Stimulated activated naive CD8-positive, alpha-beta T cell treated with anti-CD3 and anti-CD28 coated beads, Interleukin-15, Interleukin-2, amounts not matched to agents 100 U/mL and 50 U/mL, for 24 hours (primary cell): ENCODE data around the gene IGF1R.

Experiments
- ATAC-seq: fragments of 150-1000 bp; cut with Tn5 transposase; one replicate; pipeline ENCODE4 v1.10.0; 2021
- DNase-seq: peaks from one replicate; pipeline ENCODE4 v3.0.0; 2021

IGF1R gene

DNA sequence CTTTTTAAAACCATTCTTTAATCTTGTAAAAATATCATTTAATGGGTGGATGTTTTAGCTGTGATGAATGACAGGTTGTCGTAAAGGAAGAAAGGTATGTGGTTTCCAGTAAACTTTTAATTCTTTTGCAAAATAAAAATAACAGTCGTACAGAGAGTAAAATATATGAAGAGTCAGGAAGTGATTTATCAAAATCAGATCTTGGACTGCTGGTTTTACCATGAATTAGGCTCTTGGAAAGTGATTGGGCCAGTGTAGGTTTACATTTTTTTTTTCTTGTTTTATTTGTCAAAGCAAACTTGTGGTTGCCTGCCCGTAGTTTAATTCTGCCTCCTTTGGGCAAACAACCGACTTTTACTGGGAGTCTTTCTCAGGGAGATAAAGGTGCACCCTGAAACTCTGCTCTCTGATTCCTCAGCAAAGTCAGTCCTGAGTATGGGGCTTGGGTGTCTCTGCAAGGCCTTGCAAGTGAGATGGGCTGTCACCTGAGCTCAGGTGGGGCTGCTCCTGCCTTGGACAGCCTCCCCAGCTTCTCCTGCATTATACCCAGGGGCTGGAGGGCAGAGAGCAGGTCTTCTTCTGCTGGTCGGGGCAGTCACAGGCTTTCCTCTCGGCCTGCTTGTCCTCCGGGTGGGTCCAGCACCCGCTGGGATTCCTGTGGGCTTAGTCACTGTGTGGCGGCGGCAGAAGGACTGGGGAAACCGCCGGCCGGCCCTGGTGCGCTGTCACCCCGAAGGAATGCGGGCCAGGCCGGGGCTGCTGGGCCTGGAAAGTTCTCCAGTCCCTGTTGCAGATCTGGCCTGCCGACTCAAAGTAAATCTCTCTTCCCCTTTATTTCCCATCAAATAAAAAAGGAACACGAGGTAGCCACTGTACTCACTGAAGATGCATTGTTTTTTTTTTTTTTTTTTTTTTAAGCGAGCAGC lies 79.0 kb downstream of the IGF1R start:
- ATAC-seq (no peak), DNase-seq (no peak)

DNA sequence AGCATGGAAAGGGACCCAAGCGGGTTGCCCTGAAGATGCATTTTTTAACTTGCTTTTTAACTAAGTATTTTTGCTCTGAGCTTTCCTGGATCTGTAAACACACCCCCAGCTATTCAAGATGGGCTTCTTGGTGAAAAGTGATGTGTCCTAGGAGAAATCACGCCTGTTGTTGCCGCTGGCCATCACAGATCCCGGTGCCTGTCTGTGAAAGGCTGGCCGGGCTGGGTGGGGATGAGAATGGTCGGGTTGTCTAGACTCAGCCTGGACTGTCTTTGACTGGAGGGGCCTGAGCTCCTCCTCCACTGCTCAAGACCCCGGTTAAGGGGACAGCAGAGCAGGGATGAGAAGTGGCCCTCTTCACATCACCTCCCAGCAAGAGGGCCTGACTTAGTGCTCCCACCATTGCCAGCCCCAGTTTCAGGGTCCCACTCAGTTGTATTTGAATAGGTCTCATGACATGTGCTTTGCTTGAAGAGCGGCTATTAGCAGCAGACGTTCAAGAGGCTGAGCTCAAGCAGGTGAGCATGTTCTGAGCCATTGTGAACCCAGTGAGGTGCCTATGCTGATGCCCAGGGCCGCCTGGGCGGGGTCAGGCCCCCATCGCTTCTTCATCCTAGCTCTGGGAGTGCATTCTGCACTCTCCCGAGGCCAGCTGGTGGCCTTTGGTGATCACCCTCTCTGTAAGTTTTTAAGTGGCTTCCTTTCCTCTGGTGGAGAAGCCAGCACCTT lies 79.9 kb downstream of the IGF1R start:
- DNase-seq = no peak
- no peak for ATAC-seq

DNA sequence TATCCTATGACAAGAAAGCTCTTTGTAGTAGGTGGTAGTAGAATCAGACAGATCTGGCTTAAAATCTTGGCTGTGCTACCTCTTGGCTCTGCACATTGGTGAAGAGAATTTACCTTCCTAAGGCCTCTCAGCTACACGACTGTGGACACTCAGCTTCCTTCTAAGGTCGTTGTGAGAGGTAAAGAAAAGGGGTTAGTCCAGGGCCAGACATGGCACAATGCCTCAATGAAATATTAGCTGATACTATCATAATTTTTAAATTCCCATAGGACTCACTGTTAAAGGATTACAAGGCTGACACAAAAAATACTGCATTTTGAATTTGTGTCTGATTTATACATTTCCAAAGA lies 80.4 kb downstream of the IGF1R start:
- DNase-seq = no peak
- ATAC-seq = no peak

DNA sequence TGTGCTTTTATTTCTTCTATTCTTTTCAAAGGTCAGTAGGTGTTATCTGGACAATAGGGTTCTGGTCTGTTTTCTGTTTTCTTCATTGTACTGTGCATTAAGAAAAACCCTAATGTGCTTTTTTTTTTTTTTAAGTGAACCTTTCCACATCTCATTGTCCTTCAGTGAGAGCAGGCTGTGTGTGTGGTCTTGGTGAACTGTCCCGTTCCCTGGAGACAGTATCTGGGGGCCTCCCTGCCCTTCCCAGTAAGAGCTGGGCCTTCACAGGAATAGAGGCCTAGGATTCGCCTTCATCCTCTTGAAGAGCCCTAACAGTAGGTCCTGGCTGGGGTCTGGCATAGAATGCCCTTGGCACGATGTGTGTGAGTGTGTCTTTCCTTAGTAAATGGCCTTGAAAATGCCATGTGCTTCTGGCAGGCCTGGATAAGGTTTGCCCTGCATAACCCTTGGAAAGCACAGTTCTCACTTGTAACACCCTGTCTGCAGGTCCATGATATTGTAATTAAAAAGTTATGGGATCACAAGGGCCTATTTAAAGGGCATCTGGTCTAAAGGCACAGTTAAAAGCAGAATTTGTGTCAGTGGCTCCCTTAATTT lies 81.2 kb downstream of the IGF1R start:
- no peak for ATAC-seq

DNA sequence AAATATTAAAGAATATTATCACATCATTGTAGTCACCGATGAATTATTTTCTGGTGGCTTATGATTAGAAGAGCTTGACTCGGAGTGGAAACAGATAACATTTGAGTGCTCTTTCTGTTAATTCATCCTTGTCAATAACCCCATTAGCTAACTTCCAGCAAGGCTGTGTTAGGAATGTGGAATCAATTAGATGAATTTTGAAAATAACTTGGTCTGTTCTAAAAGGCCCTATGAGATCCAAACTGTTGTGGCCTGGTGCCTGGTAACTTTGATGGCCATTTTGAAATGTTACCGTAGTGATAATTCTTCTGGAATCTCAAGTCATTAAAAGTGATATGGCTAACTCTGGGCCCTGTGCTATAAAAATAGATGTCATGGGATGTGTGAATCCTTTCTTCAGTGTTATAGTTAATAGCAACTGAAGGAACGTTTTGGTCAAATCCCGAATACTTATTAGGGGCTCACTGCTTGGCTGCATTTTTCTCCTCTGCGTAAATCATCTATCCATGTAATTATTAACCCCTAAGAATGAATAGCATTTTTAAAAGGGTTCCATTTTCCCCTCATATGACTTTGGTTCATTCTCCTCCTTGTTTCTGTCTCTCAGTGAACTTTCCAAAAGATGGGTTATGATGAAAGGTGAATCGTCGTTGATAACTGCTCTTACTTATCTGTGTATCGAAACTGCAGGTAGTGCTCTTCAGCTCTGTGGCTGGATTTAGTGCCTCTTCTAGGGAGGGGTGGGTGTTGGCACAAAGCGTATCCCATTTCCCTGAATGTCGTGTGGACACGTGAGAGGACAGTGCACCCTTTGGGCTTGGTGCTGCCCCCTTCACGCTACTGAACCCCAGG lies 82.7 kb downstream of the IGF1R start:
- no peak for DNase-seq
- ATAC-seq = peak; percentile 38

More for the DNA sequence above, 81.2 kb downstream of the IGF1R start:
- DNase-seq = no peak

DNA sequence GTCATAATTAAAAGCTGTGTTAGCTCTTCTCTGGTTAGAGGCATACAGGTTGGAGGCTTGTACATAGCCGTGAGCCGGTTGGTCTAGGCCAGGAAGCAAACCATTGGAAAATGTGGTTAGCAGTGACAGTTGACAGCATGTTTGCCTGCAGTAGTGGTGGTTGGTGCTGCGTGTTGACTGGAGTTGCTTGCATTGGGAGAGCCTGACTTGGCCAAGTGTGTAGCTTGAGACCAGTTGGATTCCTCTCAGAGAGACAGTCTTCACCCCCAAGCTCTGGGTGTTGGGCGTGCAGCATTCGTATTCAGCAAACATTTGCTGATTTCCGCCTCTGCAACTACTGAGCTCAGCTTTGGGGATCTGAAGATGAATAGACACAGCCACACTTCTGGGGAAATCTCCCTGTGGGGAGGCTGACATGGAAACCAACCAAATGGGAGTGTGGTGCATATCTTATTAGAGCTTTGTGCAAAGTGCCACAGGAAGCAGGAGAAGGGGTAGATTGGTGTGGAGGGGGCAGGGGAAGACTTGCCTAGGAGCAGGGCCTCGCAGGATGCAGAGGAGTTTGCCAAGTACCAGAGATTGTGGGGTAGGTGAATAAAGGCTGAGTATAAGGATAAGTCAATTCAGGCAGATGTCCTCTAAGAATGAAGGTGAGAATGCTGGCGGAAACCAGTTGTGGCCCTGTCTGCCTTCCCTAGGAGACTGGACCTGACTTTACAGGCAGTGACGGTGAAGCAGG lies 83.5 kb downstream of the IGF1R start:
- ATAC-seq (peak; percentile 52), DNase-seq (no peak)

DNA sequence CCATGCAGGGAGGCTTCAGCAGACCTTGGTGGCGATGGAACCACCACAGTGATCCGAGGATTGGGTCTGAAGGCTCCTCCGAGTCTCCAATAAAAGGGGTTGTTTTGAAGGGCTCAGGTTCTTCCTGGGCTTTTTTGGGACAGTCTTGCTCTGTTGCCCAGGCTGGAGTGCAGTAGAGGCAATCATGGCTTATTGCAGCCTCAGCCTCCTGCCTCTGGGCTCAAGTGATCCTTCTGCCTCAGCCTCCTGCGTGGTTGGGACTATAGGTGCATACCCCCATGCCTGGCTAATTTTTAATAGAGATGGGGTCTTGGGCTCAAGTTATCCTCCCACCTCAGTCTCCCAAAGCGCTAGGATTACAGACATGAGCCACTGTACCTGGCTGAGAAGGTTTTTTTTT lies 84.8 kb downstream of the IGF1R start:
- ATAC-seq (no peak), DNase-seq (no peak)

DNA sequence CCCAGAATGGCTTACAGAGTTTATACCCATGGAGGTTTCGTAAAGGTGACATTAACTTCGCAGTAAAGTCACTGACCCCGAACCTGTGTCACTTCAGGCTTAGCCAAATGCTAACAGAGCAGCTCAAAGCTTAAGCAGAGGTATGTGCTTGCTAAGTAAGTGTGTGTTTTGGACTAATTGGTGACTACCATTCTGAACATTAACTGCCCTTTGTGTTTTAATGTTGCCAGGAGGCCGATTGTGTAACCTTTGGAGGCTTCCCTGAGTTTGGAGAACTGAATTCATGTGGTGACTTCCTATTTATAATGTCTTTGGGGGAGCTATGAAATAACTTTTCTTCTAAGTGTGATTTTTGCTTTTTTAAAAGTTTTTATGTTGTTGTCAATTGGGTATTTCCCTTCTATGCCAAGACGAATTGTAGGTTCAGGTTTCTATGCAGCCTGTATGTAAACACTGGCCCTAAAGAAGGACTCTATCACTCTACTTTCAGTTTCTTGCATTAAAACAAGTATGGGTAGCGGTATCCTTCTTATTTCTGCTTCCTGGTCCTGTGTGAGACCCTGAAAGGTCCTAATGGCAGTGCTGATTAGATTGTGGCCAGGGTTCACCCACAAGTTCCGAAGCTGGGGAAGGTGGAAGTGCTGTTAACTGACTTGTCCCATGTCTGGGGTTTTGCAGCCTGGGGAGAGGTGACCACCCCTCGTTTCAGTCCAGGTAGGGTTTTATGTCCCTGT lies 86.3 kb downstream of the IGF1R start:
- ATAC-seq (no peak), DNase-seq (no peak)

DNA sequence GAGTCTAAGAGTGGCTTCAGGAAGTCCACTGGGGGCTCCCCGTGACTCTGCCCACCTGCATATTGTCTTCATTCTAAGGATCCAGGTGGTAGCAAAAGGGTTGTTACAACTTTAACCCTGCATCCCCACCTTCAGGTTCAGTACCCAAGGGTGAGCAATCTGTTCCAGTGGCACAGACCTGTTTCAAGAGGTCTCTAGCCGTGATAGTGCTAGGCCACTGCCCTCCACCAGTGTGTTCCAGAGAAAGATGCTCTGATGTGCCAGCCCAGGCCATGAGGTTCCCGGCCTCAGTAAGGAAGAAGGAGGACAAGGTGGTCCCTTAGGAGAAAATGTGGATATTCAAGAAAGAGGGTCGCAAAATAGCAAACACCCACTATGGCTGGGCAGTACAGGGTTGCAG lies 87.0 kb downstream of the IGF1R start:
- DNase-seq (no peak), ATAC-seq (no peak)

DNA sequence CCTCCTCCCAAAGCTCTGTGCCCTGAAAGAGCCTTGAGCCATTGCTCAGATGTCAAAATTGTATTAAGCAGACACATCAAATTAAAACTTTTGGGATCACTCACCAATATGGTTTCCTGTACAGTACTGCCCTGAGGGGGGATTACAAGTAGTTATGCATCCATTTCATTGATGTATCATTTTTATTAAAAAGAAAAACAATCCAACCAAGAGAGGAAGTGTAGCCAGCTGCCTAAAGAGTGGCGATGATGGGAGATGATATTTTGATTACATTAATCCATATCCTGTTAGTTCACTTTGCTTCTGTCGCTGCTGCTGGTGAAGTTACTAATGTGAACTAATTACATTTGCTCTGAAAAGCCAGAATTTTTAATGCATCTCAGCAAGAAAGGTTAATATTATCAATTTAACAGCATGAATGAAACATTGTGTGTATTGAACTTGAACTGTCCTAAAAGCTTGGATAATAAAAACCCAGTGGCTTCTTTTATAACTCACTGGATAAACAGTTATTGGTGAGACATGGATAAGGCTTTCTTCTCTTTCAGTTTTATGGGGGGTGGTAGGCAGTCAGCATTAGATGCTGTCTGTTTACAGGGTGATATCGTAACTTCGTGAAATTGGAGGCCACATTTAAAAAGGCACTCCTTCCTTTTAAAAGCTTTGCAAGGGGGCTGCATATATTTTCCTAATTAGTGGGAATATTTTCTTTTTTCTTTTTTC lies 87.7 kb downstream of the IGF1R start:
- DNase-seq (no peak), ATAC-seq (no peak)

DNA sequence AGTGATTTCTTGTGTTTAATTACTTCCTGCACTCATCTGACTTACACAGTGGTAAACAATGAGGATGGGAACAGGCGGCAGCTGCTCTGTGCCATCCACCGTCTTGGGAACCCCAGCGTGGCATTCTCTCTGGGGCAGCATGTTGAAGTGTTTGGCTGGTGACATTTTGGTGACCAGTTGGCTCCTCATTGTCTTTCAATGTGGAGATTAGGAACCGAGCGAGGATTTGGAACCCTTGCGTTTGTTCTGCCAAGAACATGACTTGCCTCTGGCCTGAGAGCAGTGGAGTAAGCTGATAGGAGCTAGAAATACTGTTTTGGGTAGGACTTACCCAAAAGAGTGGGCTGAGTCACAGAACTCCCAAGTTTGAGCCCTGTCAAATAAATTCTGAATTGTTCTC lies 88.8 kb downstream of the IGF1R start:
- ATAC-seq (no peak), DNase-seq (no peak)

DNA sequence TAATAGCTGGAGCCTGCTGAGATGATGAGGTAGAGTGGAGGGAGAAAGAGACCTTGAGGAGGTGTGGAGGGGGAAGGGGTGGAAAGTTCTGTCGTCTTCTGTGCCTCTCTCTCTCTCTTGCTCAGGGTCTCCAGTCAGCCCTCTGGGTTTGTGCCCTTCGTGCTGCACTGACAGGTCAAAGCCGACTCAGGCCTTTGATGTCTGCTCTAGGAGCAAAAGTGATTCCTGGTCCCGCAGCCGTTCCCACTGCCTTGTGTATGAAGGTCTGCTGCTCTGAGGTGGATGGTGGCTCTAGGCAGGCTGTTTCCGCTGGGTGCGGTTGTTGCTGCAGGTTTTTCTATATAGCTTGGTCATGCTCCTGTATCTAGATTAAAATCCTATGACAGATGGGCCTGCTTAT lies 89.4 kb downstream of the IGF1R start:
- ATAC-seq = no peak

DNA sequence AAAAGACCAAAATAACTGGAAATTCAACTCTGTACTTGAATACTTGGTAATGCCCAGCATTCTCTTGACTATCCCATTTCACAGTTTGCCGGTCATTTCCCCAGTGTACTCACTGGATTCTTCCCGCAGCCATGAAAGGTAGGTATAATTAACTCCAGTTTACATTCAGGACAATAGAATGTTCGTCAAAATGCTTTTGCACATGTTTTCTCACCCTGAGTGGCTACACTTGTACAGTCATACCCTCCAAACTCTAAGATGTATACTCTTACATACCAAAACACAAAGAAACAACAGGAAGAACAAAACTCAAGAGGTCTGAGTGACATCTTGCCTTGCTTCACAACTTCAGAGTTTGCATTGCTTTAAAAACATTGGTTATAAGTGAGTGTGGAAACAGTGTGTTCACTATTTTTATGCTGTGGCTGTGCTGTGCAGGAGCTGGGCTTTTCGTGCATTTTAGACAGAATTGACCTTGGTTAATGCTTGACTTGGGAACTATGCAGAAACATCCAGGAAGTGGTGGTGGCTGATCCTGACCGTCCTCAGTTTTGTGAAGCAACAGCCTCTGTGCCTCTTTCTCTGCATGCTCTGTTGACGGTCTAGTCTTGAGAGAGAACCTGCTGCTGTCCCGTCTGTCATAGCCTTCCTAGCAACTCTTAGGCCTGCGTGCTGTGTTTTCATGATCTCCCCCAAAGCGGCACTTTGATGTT lies 90.5 kb downstream of the IGF1R start:
- DNase-seq = no peak
- no peak for ATAC-seq

More for the DNA sequence above, 89.4 kb downstream of the IGF1R start:
- DNase-seq = no peak

DNA sequence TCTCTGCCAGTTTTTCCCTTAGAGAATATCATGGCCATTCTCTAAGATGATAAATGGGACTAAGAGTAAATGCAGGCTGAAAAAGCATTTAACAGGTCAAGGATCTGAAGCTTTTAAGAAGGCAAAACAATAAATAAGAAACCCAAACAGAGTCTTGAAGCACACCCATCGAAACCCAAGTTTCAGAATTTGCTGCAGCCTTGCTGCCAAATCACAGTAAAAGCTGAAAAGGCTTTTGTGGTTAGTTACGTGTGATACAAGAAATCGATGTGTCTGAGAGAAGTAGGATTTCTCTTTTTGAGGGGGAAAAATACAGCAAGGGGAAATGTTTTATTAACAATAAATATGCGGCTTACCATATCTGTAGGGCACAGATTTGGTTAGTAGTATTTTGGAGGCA lies 92.0 kb downstream of the IGF1R start:
- ATAC-seq (no peak), DNase-seq (no peak)

DNA sequence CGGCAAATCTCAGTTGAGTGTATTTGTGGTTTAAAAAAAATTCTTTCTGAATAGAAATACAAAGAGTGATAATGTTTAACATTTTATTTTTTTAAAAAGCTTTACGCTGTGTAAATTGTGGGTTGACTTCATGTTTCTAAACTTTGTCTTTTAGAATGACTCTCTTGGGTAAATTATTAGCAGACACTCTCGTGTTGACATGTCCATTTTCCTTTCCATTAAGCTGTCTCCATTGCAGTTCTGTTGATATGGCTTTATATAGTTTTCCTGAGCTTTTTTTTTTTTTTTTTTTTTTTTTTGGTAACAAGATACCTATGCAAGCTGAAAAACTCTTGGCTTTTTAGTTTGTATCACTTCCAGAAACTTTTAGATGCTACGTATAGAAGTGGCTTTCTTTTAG lies 92.6 kb downstream of the IGF1R start:
- DNase-seq (no peak), ATAC-seq (no peak)

DNA sequence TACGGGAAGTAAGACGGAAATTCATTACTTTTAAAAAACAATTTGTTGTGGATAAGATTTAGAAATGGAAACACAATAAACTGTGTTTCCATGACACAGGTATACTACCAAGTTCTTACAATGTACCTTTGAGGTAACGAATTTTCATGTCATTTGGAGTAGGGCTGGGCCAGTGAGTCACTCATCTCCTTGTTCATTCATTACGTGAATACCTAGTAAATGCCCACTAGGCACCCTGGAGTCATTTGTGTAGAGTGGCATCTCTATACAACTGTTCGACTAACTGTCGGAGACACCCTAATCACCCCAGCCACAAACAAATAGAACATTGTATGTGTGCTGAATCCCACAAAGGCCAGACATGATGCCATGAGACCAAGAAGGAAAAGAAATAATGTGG lies 94.8 kb downstream of the IGF1R start:
- no peak for DNase-seq
- no peak for ATAC-seq

DNA sequence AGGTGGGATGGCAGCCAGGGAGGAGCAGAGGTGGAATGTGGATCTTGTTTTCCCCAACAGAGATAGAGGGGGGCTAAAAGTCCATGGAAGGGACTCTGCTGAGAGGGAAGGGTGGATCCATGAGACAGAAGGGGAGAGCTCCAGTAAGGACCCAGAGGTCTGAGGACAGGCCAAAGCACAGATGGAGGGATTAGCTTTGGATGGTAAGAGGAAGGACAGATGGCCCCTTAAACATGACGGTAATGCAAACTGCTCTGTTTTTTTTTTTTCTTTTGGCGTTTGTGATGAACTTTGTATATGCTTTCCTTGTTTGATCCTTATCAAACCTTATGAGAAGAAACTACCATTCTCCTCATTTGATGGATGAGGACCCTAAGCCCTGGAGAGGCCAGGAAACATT lies 96.2 kb downstream of the IGF1R start:
- ATAC-seq (no peak), DNase-seq (no peak)

DNA sequence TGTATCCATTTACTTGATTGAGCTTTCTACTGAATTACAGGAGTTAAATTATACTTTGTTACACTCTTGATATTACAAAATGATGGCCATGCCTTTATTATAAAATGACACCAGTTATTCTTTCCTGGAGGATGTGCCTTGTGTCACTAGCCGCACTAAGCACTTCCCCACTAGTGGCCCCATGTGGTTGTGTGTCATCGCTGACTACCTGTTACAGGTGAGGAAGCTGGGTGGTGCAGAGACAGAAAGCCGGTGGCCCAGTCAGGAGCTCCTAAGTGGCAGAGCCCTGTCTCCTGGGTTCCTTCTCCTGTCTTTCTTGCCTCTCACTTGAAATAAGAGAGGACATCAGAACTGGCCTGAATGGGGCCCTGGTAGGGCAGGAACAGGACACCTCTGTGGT lies 96.8 kb downstream of the IGF1R start:
- ATAC-seq (no peak), DNase-seq (no peak)

DNA sequence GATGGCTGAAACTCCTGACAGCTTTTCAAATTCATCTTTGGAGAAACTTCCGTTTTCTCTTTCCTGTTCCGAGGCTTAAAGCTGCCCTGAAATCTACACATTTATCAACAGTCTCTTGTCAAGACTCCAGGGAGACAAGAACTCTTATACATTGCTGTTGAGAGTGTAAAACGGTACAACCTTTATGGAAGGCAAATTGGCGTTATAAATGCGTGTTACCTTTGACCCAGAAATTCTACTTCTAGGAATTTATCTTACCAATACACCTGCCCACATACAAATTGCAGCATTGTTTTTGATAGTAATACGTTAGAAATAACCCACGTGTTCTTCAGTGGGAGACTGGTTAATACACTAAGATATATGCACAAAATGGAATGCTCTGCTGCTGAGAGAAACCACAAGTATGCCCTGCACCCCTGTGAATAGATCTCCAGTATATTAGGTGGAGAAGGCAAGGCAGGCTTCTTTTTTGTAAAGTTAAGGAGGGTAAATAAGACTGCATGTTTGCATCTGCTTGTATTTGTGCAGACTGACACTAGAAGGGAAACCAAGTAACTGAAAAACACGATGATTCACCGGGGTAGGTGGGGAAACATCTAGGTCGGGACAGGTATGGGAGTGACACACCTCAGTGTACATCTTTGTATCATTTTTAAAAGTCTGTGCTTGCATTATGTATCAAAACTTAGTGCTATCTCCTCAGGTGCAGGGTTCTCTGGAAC lies 97.5 kb downstream of the IGF1R start:
- ATAC-seq (no peak), DNase-seq (no peak)
